GM21737 (cell line): ENCODE measurements around the gene GNA15.

Experiments used
- ATAC-seq: cut with Tn5 transposase; IDR thresholded peaks from one replicate; pipeline ENCODE4 v1.9.1; 2021; ENCODE audit warnings: mild to moderate bottlenecking, moderate library complexity; ENCODE audit not compliant: unreplicated experiment

Gene GNA15

GRCh38 chr19:3120611-3121276, 15.1 kb upstream of the GNA15 start:
- ATAC-seq, result no peak

- ATAC-seq, result no peak
Measured at GRCh38 chr19:3121396-3121795, 14.4 kb upstream of the GNA15 start.

- no peak for ATAC-seq
Measured at GRCh38 chr19:3121821-3122511, 13.9 kb upstream of the GNA15 start.

DNA sequence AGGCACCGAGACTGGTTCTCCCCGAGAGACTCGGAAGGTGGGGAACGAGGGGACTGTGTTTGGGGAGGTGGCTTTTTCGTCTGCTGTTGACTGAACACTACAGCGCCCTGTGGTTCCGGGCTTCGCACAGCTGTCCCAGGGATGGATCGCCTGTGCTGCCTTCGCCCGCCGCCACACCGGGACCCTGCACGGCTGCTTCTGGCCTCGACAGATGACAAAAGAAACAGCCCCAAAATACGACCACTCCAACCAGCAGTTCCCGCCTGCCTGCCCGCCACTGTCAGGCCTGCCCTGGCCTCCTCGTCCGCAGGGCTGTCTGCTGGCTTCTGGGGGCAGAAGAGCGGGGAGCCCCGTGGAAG, 13.3 kb upstream of the GNA15 start:
- no peak for ATAC-seq

GRCh38 chr19:3123088-3123721, 12.6 kb upstream of the GNA15 start:
- ATAC-seq, result no peak

GRCh38 chr19:3123956-3124355, 11.9 kb upstream of the GNA15 start:
- ATAC-seq, result no peak

- no peak for ATAC-seq
Measured at GRCh38 chr19:3124630-3125029, 11.2 kb upstream of the GNA15 start.

- ATAC-seq, result no peak
Measured at GRCh38 chr19:3125900-3126524, 9.8 kb upstream of the GNA15 start.

DNA sequence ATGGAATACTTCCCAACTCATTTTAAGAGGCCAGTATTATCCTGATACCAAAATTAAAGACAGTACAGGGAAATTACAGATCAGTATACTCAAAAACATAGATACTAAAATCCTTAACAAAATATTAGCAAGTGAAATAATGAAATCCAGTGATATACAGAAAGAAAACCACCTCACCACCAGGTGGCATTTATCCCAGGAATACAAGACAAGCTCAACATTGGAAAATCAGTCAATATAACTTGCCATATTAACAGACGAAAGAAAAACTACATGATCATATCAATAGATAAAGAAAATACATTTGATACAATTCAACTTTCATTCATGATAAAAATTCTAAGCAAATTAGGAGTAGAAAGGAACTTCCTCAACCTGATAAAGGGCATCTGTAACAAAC, 6.7 kb upstream of the GNA15 start:
- ATAC-seq, result no peak

DNA sequence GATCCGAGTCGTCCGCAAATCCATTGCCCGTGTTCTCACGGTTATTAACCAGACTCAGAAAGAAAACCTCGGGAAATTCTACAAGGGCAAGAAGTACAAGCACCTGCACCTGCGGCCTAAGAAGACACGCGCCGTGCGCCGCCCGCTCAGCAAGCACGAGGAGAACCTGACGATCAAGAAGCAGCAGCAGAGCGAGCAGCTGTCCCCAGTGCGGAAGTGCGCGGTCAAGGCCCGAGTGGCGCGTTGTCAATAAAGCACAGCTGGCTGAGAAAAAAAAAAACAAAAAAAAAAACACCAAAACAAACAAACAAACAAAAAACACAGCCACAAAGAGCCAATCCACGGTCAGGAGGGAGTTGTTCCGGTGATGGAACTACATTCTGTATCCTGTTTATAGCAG, 4.7 kb upstream of the GNA15 start:
- no peak for ATAC-seq

DNA sequence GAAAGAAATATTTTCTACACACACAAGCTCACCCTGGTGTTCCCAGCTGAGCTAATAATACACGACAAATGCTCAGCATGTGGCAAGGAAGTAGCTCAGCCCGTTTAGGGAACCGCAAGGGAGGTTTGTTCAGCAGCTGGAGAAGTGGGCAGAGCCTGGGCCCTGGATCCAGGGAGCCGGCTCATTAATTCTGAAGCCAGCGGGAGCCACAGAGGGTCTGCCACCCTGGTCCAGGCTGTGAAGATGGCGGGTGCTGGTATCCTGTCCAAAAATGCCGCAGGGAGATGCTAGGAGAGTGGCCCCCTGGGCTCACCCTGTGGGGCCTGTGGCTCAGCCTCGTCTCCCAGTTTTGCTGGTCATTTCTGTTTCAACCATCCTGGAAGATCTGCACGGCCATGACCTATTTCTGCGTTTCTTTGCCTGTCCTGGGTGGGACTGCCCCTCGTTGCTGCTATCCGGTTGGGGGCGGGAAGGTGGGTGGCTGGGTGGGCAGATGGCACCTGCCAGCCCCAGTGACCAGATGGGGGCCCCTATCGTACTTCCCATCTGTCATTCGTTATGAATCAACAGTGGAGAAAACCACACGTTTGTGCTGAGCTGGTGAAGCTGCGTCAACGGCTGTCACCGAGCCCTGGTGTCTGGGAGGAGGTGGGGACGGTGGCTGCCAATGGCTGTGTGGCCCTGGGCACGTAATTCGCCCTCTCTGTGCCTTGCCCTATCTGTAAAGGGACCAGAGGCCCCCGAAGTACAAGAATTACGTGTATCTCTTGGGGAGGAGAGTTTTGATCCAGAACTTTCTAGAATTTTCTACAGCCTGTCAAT, 2.7 kb upstream of the GNA15 start:
- peak; percentile 54 for ATAC-seq

- ATAC-seq, result no peak
Measured at GRCh38 chr19:3133793-3134116, 2.1 kb upstream of the GNA15 start.

GRCh38 chr19:3136684-3137055, 837 bp downstream of the GNA15 start:
- ATAC-seq, result no peak

DNA sequence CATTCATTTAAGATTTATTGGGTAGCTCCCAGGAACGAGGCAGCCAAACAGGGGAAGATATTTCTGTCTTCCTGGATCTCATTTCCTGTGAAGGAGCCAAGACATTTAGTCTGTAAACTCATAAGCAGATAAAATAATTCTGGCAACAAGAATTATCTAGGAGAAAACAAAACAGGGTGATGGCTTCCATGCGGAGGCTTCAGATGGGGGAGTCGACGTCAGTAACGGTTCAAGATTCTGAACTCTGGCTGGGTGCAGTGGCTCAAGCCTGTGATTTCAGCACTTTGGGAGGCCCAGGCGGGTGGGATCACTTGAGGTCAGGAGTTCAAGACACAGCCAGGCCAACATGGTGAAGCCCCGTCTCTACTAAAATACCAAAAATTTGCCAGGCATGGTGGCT, 1.3 kb downstream of the GNA15 start:
- ATAC-seq, result no peak

- ATAC-seq, result no peak
Measured at GRCh38 chr19:3138268-3138667, 2.4 kb downstream of the GNA15 start.

GRCh38 chr19:3140667-3141038, 4.8 kb downstream of the GNA15 start:
- no peak for ATAC-seq

DNA sequence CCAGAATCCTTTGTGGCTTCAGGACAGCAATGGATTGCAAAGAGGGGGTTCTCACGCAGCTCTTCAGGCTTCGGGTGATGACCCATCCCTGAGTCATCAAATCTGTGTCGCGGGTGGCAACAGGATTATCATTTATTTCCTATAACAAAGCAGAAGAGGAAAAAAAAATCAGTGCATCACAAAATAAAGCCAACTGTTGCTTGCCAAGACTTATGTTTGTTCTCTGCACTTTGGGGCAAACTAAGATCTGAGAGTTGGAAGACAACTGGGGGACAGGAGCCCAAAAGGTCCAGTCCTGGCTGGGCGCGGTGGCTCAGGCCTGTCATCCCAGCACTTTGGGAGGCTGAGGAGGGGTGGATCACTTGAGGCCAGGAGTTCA, 6.4 kb downstream of the GNA15 start:
- no peak for ATAC-seq

GRCh38 chr19:3142781-3143337, 7.0 kb downstream of the GNA15 start:
- ATAC-seq, result no peak

- ATAC-seq, result no peak
Measured at GRCh38 chr19:3145909-3146676, 10.3 kb downstream of the GNA15 start.

DNA sequence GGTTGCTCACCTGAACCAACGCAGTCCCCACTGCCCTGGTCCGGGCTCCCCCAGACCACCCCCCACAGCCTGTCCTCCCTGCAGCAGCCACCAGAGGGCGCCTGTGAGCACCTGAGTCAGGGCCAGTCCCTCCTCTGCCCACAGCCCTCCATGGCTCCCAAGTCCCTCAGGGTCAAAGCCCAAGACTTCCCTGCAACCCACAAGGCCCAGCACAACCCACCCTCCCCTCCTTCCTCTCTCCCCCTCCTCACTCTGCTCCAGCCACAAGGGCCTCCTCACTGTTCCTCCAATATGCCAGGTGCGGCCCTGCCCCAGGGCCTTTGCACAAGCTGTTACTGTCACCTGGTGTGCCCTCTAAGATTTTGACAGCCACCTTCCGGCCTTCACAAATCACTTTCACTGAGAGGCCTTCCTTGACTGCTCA, 10.9 kb downstream of the GNA15 start:
- ATAC-seq, result no peak
